GM21390 (cell line): ENCODE results near the gene ASL.
"Not testable (repeated sequence)": the region's sequence is repeated elsewhere in the genome, so short reads cannot be mapped to it uniquely, and the experiment has no call there.

Experiments used
- ATAC-seq: cut with Tn5 transposase; IDR thresholded peaks from one replicate; pipeline ENCODE4 v1.9.1; 2021; ENCODE audit not compliant: unreplicated experiment

Gene ASL

GRCh38 chr7:66072208-66072607 is 3.4 kb upstream of the ASL start:
- ATAC-seq = not testable (repeated sequence)

- ATAC-seq = no peak
Measured at GRCh38 chr7:66076462-66077329, 1.1 kb downstream of the ASL start.

DNA sequence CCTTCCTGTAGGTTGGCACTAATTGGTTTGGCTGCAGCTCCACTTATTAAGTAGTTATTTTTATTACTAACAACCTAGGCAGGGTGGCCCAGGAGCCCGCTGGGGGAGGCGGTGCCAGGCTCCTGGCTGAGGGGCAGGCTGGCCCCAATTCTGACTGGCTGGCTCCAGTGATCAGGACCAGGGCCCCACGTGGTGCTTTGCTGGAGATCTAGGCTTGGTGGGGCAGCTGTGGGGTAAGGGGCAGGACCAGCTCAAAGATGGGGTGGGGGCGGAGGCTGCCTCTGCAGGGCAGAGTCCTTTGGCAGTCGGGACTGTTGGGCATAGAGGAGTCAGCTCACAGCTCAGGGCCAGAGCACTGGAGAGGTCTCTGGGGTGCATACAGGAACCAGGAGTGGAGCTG is 2.4 kb downstream of the ASL start:
- ATAC-seq = no peak

DNA sequence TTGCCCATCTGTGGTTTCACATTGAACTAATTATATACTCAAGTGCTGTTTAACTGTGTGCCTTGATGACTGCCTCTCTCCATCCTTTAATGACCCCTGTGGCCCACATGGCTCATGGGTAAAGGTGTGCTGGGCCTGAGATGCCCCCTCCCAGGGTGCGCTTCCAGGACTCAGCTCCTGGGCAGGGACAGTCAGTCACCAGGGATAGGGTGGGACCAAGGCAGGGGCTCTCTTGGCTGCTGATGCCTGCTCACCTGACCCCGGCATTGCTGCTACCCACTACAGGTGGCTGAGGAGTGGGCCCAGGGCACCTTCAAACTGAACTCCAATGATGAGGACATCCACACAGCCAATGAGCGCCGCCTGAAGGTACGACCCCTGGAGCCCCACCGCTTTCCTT is 6.5 kb downstream of the ASL start:
- ATAC-seq = no peak

- no peak for ATAC-seq
Measured at GRCh38 chr7:66082886-66083415, 7.3 kb downstream of the ASL start.

DNA sequence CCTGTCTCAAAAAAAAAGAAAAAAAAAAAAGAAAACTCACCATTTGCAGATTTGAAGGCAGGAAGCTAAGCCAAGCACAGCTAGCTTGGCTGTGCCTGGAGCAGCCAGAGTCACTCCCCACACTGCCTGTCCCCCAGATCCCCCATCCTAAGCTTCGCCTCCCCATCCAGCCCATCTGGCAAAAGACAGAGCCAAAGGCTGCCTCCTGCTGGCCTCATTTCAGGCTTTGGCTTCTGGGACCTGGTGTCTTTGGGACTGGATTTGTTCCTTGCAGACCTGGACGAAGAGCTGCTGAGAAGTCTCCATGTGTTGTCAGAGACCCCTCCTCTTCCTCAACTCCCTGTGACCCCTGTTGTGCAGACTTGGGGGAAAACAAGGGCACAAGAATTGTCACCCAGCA is 8.1 kb downstream of the ASL start:
- ATAC-seq = no peak

GRCh38 chr7:66088861-66089838 is 13.5 kb downstream of the ASL start:
- ATAC-seq = no peak

DNA sequence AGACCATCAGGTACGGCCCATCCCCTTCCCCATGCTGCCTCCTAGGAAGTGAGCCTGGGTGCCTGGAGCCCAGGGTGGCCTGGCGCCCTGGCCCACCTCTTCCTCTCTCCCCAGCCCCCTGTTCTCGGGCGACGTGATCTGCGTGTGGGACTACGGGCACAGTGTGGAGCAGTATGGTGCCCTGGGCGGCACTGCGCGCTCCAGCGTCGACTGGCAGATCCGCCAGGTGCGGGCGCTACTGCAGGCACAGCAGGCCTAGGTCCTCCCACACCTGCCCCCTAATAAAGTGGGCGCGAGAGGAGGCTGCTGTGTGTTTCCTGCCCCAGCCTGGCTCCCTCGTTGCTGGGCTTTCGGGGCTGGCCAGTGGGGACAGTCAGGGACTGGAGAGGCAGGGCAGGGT is 17.0 kb downstream of the ASL start:
- ATAC-seq = no peak

GRCh38 chr7:66095010-66095409 is 19.4 kb downstream of the ASL start:
- ATAC-seq = no peak

DNA sequence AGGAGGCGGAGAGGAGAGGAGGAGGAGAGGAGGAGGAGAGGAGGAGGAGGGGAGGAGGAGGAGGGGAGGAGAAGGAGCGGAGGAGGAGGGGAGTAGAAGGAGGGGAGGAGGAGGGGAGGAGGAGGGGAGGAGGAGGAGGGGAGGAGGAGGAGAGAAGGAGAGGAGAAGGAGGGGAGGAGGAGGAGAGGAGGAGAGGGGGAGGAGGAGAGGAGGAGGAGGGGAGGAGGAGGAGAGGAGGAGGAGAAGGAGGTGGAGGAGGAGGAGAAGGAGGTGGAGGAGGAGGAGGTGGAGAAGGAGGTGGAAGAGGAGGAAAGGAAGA is 23.6 kb downstream of the ASL start:
- ATAC-seq = no peak

- peak; percentile 86 for ATAC-seq
Measured at GRCh38 chr7:66099551-66100407, 24.2 kb downstream of the ASL start.

DNA sequence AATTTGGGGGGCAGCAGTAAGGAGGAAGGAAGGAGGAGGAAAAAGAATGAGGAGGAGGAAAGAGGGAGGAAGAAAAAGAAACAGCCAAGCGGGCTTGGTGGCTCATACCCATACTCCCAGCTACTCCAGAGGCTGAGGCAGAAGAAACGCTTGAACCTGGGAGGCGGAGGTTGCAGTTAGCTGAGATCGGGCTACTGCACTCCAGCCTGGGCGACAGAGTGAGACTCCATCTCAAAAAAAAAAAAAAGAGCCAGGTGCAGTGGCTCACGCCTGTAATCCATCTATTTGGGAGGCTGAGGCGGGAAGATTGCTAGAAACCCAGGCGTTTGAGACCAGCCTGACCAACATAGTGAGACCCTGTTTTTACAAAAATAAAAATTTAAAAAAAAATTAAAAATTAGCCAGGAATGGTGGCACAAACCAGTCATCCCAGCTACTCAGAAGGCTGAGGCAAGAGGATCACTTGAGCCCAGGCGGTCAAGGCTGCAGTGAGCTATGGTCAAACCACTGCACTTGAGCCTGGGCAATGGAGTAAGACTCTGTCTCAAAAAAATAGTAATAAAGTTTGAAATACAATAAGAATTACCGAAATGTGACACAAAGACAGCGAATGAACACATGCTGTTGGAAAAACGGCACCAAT is 24.9 kb downstream of the ASL start:
- ATAC-seq = no peak

DNA sequence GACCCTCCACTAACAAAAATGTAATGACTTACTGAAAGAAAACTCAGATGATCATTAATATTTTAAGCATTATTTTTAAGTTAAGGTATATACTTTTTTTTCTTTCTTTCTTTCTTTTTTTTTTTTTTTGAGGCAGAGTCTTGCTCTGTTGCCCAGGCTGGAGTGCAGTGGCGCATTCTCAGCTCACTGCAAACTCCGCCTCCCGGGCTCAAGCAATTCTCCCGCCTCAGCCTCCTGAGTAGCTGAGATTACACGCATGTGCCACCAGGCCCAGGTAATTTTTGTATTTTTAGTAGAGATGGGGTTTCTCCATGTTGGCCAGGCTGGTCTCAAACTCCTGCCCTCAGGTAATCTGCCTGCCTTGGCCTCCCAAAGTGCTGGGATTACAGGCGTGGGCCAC is 26.5 kb downstream of the ASL start:
- ATAC-seq = not testable (repeated sequence)

GRCh38 chr7:66103994-66104393 is 28.4 kb downstream of the ASL start:
- ATAC-seq = not testable (repeated sequence)

- no peak for ATAC-seq
Measured at GRCh38 chr7:66105263-66105748, 29.7 kb downstream of the ASL start.

DNA sequence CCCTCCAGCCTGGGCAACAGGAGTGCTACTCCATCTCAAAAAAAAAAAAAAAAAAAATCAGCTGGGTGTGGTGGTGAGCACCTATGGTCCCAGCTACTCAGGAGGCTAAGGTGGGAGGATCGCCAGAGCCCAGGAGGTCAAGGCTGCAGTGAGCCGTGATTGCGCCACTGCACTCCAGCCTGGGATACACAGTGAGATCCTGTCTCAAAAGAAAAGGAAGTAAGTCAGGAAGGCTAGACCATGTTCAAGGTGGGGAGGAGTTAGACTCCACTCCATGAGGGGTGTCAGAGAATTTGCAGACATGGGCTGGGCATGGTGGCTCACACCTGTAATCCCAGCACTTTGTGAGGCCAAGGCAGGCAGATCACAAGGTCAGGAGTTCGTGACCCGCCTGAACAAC is 32.8 kb downstream of the ASL start:
- not testable (repeated sequence) for ATAC-seq

DNA sequence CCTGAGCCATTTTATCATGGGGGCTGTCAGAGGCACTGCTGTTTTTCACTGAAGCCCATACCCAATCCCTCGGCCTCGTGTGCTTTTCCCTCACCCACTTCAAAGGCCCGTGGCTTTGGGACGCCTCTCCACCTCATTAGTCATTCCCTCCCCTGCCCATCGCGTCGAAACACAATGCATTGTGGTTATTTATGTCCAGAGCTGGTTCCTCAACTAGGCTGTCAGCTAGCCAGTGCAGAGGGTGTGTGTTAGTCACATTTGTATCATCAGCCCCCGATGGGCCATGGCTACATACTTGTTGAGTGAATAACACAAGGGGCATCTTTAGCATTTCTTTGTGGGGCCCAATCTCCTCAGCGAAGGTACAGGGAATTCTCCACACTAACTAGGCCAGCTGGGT is 35.2 kb downstream of the ASL start:
- ATAC-seq = no peak

DNA sequence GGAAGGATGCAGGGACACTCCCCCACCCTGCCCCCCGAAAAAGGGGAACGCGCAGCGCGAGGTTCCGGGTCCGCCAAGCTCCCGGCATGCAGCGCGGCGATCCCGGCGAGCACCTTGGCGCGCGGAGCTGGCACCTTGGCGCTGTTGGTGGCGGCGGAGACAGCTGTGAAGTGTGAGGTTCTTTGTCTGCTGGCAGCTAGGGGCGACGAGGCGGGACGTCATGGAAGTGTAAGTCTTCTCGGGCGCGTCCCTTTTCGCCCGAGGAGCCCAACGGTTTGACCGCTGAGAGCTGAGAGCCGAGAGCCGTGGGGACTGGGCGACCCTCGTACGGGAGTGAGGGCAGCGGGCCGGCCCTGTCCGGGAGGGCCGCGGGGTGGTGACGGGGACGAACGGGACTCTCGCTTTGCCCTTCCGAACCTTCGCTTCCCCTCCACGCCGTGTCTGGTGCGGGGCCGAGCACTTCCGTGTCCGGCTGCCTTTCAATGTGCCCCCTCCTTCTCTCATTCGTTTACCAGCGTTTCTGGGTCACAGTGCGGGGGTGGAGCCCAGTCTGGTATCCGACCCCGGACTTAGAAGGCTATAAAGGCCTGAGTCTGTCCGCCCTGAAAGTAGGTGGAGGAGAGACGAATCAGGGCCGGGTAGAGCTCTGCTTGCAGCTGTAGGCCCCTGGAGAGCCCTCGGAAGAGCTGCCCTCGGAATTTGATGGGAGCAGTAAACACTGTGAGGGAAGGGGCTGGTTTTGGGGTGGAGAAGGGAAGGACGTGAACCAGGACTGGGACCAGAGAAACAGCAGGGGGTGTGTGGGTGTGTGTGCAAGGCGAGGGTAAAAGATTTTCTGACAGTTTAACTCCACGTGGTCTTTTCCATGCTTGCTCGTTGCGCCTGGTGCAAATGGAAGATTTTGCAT is 39.4 kb downstream of the ASL start, which contains the start of gene CRCP:
Gene CRCP, plus strand, starts transcription at position 105 of the 907 bp plus-strand sequence. Its CDS starts 116 bp downstream, at position 221.
- peak; percentile 93 for ATAC-seq
